GM18520 (cell line): ENCODE results near the gene TINCR.

ENCODE experiments used
- ATAC-seq: cut with Tn5 transposase; IDR thresholded peaks from one replicate; pipeline ENCODE4 v1.9.1; 2021; ENCODE audit not compliant: unreplicated experiment

TINCR gene

GRCh38 chr19:5520501-5520900 is 47.3 kb downstream of the TINCR start:
- no peak for ATAC-seq

DNA sequence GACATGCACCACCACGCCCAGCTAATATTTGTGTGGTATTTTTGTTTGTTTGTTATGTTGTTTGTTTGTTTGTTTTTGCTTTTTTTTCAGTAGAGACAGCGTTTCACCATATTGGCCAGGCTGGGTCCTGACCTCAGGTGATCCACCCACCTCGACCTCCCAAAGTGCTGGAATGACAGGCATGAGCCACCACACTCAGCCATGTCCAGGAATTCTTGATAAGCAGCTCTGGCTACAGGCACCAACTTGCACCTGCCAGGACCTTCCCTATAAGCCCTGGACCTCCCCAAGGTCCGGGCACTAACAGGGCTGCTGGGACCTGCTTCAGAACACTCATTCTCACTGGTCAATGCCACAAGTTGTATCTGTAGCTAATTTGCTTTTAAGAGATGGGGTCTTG is 48.7 kb downstream of the TINCR start:
- no peak for ATAC-seq

DNA sequence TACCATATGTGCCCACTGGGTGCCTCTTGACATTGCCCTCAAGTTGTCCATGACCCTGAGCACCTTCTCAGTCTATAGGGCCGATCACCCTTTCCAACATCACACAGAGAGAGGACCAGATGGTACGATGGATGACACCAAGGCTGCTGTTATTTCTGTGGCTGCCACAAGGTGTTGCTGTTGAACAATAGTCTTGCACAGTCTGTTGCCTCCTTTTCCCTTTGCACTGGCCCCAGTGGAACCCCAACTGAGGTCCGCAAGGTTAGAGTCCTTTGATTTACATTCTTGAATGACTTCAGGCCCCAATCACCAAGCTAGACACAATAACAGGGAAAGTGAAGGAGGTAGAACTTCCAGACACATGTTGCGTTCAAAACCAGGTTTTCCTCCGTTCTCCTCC is 52.0 kb downstream of the TINCR start:
- ATAC-seq: no peak

DNA sequence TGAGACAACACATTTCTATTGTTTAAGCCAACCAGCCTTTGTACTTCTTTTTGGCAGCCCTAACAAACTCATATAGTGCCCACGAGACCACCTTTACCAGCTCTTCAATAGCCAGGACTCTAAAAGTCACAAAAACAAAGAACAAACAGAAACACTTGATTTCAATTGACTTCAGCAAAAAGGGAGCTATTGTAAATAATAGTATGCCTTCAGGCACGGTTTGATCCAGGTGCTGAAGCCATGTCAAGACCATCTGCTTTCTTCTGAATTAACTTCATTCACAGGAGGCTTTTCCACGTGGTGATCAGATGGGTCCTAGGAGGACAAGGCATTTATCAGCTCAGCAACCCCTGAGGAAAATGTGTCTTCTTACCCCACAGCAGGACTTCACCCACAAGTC is 53.8 kb downstream of the TINCR start:
- ATAC-seq: no peak

DNA sequence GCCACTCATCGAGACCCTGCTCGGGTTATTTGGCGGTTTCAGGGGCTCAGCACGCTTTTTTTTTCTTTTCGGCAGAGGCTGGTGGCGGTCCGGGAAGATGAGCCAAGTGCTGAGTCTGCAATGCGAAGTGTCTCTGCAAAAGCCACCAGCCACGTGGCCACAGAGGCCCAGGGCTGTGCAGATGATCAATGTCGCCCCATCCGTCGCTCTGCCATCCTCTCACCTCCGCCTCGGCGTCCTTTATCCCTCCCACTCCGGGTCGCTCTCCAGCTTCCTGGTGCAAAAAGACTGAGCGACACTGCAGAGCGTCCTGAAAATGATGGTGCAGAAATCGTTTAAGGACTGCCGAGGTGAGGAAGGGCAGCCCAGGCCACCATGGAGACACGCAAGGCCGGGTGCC is 55.0 kb downstream of the TINCR start:
- ATAC-seq: no peak
